HCT116 (cell line): ENCODE measurements around the gene OCA2.

Experiments
- ATF3 ChIP-seq: IDR thresholded peaks from 2 replicates; pipeline ENCODE4 v1.6.1; 2012
- EZH2 ChIP-seq: fragments of 200-600 bp; sonication (generic); IDR thresholded peaks from 2 replicates; pipeline ENCODE4 v1.6.1; 2017; ENCODE audit warnings: antibody characterized with exemption, mixed run types
- POLR2A ChIP-seq: IDR thresholded peaks from 2 replicates; pipeline ENCODE4 v1.7.0; 2011; ENCODE audit warnings: borderline replicate concordance; ENCODE audit not compliant: insufficient read depth, insufficient read length; ENCODE audit errors: extremely low read depth
- POLR2AphosphoS5 ChIP-seq: IDR thresholded peaks from 2 replicates; pipeline ENCODE4 v1.6.1; 2011; ENCODE audit warnings: mild to moderate bottlenecking, low read depth, low read length, moderate library complexity
- SP1 ChIP-seq: IDR thresholded peaks from 2 replicates; pipeline ENCODE4 v1.6.1; 2012; ENCODE audit warnings: low read depth
- SRF ChIP-seq: IDR thresholded peaks from 2 replicates; pipeline ENCODE4 v1.6.1; 2012; ENCODE audit warnings: low read depth
- TF ChIP-seq, protein P1 (sequence below), 3 experiments: fragments of 200-600 bp in 1 of 3; sonication (generic) in 1 of 3; IDR thresholded peaks in 2 of 3; conservative IDR thresholded peaks in 1 of 3; 2 replicates each; pipeline ENCODE4 v1.5.1; 2012 to 2017; ENCODE audit warnings: low read depth in 2 of 3, low read length in 2 of 3, antibody characterized with exemption in 1 of 3, borderline replicate concordance in 1 of 3, control low read depth in 1 of 3, mild to moderate bottlenecking in 1 of 3, mixed read lengths in 1 of 3, mixed run types in 1 of 3, moderate library complexity in 1 of 3; ENCODE audit not compliant: insufficient read depth in 1 of 3
- TF ChIP-seq, protein P2 (sequence below): IDR thresholded peaks from 2 replicates; pipeline ENCODE4 v1.6.1; 2012
- TF ChIP-seq, protein P3 (sequence below): IDR thresholded peaks from 2 replicates; pipeline ENCODE4 v1.6.1; 2012; ENCODE audit warnings: low read depth

- no peak for TF ChIP-seq POLR2A
- TF ChIP-seq SRF = no peak
- TF ChIP-seq, protein P1, sequence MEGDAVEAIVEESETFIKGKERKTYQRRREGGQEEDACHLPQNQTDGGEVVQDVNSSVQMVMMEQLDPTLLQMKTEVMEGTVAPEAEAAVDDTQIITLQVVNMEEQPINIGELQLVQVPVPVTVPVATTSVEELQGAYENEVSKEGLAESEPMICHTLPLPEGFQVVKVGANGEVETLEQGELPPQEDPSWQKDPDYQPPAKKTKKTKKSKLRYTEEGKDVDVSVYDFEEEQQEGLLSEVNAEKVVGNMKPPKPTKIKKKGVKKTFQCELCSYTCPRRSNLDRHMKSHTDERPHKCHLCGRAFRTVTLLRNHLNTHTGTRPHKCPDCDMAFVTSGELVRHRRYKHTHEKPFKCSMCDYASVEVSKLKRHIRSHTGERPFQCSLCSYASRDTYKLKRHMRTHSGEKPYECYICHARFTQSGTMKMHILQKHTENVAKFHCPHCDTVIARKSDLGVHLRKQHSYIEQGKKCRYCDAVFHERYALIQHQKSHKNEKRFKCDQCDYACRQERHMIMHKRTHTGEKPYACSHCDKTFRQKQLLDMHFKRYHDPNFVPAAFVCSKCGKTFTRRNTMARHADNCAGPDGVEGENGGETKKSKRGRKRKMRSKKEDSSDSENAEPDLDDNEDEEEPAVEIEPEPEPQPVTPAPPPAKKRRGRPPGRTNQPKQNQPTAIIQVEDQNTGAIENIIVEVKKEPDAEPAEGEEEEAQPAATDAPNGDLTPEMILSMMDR (IDR thresholded peaks at IDR 0.05 in 2 of 3, conservative IDR thresholded peaks at IDR 0.05 in 1 of 3; ENCODE audit: borderline replicate concordance in 1 of 3, insufficient read depth in 1 of 3, low read depth in 2 of 3, low read length in 2 of 3) = no peak
- TF ChIP-seq EZH2 = no peak
- TF ChIP-seq ATF3 = no peak
- no peak for TF ChIP-seq POLR2AphosphoS5
- TF ChIP-seq, protein P2, sequence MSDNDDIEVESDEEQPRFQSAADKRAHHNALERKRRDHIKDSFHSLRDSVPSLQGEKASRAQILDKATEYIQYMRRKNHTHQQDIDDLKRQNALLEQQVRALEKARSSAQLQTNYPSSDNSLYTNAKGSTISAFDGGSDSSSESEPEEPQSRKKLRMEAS = no peak
- no peak for TF ChIP-seq SP1
- TF ChIP-seq, protein P3, sequence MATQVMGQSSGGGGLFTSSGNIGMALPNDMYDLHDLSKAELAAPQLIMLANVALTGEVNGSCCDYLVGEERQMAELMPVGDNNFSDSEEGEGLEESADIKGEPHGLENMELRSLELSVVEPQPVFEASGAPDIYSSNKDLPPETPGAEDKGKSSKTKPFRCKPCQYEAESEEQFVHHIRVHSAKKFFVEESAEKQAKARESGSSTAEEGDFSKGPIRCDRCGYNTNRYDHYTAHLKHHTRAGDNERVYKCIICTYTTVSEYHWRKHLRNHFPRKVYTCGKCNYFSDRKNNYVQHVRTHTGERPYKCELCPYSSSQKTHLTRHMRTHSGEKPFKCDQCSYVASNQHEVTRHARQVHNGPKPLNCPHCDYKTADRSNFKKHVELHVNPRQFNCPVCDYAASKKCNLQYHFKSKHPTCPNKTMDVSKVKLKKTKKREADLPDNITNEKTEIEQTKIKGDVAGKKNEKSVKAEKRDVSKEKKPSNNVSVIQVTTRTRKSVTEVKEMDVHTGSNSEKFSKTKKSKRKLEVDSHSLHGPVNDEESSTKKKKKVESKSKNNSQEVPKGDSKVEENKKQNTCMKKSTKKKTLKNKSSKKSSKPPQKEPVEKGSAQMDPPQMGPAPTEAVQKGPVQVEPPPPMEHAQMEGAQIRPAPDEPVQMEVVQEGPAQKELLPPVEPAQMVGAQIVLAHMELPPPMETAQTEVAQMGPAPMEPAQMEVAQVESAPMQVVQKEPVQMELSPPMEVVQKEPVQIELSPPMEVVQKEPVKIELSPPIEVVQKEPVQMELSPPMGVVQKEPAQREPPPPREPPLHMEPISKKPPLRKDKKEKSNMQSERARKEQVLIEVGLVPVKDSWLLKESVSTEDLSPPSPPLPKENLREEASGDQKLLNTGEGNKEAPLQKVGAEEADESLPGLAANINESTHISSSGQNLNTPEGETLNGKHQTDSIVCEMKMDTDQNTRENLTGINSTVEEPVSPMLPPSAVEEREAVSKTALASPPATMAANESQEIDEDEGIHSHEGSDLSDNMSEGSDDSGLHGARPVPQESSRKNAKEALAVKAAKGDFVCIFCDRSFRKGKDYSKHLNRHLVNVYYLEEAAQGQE = no peak
Observed at GRCh38 chr15:27885201-27885600, 213.9 kb downstream of the OCA2 start.
